GM10248 (cell line): Measurements from ENCODE around the gene SRC.

Source experiments
- CTCF ChIA-PET: fragments of 300-600 bp; sonication (Branson Sonifier 250); formaldehyde crosslinking; extraction: SDS; loops from one replicate; lab custom pipeline; 2021; ENCODE audit warnings: antibody characterized with exemption; lab: Yijun Ruan, JAX
- POLR2A ChIA-PET: fragments of 350-650 bp; sonication (Branson Sonifier 250); formaldehyde crosslinking; extraction: SDS; loops from one replicate; lab custom pipeline; 2020; ENCODE audit warnings: antibody characterized with exemption; lab: Yijun Ruan, JAX
- DNase-seq: peaks from one replicate; pipeline ENCODE4 v3.0.0; 2012; ENCODE audit errors: extremely low spot score
- CTCF ChIP-seq: IDR thresholded peaks from 2 replicates; pipeline ENCODE4 v1.5.1; 2012; ENCODE audit warnings: mild to moderate bottlenecking, low read depth; ENCODE audit errors: extremely low read depth, missing control alignments, control extremely low read depth

The SRC gene

DNA sequence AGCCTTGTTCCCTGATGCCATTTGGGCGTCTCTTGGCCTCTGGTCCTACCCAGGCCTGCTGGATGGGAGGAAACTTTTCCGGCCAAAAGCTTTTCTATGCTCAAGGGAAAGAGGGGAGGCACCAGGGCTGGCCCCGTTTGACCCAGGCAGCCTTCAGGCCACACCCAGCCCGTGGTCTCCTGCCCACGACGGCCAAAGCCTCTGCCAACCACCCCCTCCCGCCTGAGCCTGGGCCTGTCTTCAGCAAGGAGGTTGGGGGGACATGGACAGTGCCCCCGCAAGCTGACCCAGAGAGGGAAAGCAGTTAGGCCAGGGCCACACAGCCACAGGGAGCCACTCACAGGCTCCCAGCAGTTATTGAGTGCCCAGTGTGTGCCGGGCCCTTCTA is 49.5 kb downstream of the SRC start:
- POLR2A ChIA-PET, result no interaction called here
- DNase-seq, result no peak
- CTCF ChIA-PET, result no interaction called here
- no peak for TF ChIP-seq CTCF

DNA sequence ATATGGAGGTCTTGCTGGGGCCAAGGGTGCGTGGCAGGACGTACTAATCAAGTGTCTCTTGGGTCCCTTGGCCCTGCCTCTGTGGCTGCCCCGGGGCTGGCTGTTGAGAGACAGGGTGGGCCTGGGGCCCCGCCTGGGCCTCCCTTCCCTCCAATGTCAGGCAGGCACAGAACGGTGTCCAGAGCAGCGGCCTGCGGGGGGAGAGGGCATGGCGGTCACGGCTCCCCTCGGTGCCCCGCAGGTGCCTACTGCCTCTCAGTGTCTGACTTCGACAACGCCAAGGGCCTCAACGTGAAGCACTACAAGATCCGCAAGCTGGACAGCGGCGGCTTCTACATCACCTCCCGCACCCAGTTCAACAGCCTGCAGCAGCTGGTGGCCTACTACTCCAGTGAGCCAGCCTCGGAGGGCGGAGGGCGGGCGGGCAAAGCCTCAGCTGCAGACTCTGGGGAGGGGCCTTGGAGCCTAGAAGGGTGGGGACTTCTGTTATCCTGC is 50.0 kb downstream of the SRC start:
- POLR2A ChIA-PET, result no interaction called here
- TF ChIP-seq CTCF, result no peak
- CTCF ChIA-PET, result no interaction called here
- DNase-seq, result no peak

GRCh38 chr20:37396416-37397075 is 50.6 kb downstream of the SRC start:
- CTCF ChIA-PET, result interaction anchor here (3.4 kb wide), 1 partner anchor 12 kb away, joined by 13 read pairs; no protein-coding TSS in a partner anchor
- no peak for DNase-seq
- TF ChIP-seq CTCF, result no peak
- POLR2A ChIA-PET, result interaction anchor here (0.6 kb wide), 1 partner anchor 944 kb away, joined by 3 read pairs; no protein-coding TSS in a partner anchor

- ChIA-PET CTCF (interaction anchor here (1.0 to 3.4 kb wide), 3 partner anchors 13 to 138 kb away, joined by 3 to 13 read pairs (median 3); no protein-coding TSS in a partner anchor), POLR2A (interaction anchor here (0.5 to 0.6 kb wide), 2 partner anchors 45 to 945 kb away, joined by 3 read pairs; no protein-coding TSS in a partner anchor)
- TF ChIP-seq CTCF, result no peak
- DNase-seq, result no peak
Measured at GRCh38 chr20:37397076-37397953, 51.4 kb downstream of the SRC start.

DNA sequence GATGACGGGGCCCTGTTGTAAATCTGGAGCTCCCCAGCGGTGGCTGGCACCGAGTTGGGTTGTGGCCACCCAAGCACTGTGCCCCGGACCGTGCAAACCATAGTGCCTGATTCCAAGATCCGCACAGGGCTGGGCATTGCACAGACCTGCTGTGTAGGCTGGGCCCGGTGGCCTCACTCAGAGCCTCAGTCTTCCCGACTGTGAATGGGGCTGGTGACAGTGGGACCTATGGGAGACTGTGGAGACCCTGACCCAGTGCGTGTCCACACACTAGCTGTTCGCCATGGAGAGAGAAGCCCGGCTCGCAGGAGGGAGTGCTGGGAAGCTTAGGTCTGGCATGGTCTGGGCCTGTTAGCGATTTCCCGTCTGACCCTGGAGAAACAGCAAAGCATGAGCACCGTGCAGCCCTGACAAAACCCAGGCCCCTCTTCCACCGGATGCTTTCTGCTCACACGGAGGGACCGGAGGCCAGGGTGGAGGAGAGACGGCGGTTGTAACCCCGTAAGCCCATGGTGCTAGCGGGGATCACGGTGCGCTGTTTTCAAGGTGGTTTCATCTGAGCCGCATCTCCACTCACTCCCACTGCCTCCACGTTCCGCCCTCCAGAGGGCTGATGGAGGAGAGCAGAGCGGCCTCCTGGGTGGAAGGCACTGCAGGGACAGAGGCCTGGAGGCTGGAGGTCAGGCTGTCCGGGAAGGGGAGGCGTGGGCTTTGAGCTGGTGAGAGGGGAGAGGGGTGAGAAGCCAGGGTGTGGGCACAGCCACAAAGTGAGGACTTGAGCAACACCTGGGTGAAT is 52.2 kb downstream of the SRC start:
- no peak for TF ChIP-seq CTCF
- DNase-seq, result no peak
- ChIA-PET POLR2A (interaction anchor here (0.5 kb wide), 1 partner anchor 44 kb away, joined by 3 read pairs; no protein-coding TSS in a partner anchor), CTCF (interaction anchor here (1.0 to 3.4 kb wide), 5 partner anchors 13 to 137 kb away, joined by 3 to 13 read pairs (median 3); no protein-coding TSS in a partner anchor)
